Stomach (tissue), 9 donors: ENCODE data around the gene OR4D11. TPM values are rescaled to one million over a fixed set of nuclear protein-coding genes. Genes with fewer than 3 reads are reported as not detected.

Experiments
- DNase-seq, 2 donors: peaks; one replicate each; pipeline versions ENCODE4 v3.0.0 to v3.0.0-alpha.2; 2013 to 2019
- H3K27ac ChIP-seq, 5 donors: fragments of 200-600 bp in 4 of 5; sonication (generic) in 4 of 5; one replicate each; pipeline ENCODE4 v1.5.1; 2013 to 2019; ENCODE audit warnings: mild to moderate bottlenecking in 1 of 5, moderate library complexity in 1 of 5
- H3K27me3 ChIP-seq, 3 donors: fragments of 200-600 bp; sonication (generic); one replicate each; pipeline ENCODE4 v1.5.1; 2017 to 2019; ENCODE audit warnings: mixed run types in 1 of 3
- H3K36me3 ChIP-seq, 4 donors: fragments of 200-600 bp; sonication (generic); 1 replicate in 3 of 4; 2 replicates in 1 of 4; pipeline ENCODE4 v1.5.1; 2016 to 2019
- H3K4me1 ChIP-seq, 4 donors: fragments of 200-600 bp; sonication (generic); one replicate each; pipeline ENCODE4 v1.5.1; 2016 to 2019
- H3K4me3 ChIP-seq, 4 donors: fragments of 200-600 bp; sonication (generic) in 3 of 4; one replicate each; pipeline ENCODE4 v1.5.1; 2016 to 2019; ENCODE audit warnings: mild to moderate bottlenecking in 1 of 4
- H3K9me3 ChIP-seq, 4 donors: fragments of 200-600 bp; sonication (generic); one replicate each; pipeline ENCODE4 v1.5.1; 2016 to 2019
- CTCF ChIP-seq, 7 experiments: fragments of 450-650 bp in 4 of 7; fragments of 200-600 bp in 3 of 7; sonication (generic) in 3 of 7; IDR thresholded peaks; one replicate each; pipeline ENCODE4 v1.5.1; 2016 to 2019; ENCODE audit warnings: antibody characterized with exemption in 7 of 7, control low read depth in 2 of 7, mild to moderate bottlenecking in 1 of 7
- EP300 ChIP-seq: sonication (generic); formaldehyde crosslinking; IDR thresholded peaks from one replicate; pipeline ENCODE4 v1.6.1; 2017; ENCODE audit warnings: antibody characterized with exemption
- POLR2A ChIP-seq, 4 donors: fragments of 450-650 bp; IDR thresholded peaks; one replicate each; pipeline ENCODE4 v1.6.1; 2016; ENCODE audit warnings: antibody characterized with exemption in 4 of 4, control low read depth in 2 of 4, mild to moderate bottlenecking in 1 of 4, moderate library complexity in 1 of 4
- POLR2AphosphoS5 ChIP-seq, 3 donors: sonication (generic); formaldehyde crosslinking; IDR thresholded peaks; one replicate each; pipeline ENCODE4 v1.6.1; 2016; ENCODE audit warnings: antibody characterized with exemption in 3 of 3
- WGBS, 5 donors: extraction: QIAGEN DNeasy Blood & Tissue Kit in 3 of 5; methylation state at CpG; one replicate each; pipeline versions ENCODE4 v1.1.5 to v1.1.7; 2013 to 2018; 5-methylcytosine and 5-hydroxymethylcytosine counted together
- intact Hi-C: fragments of 100-400 bp; cut with DNase I; formaldehyde crosslinking; loops from one replicate; pipeline ENCODE4 v1.15.1; 2023; ENCODE audit warnings: low total_unique reads
- polyA plus RNA-seq, 3 donors: library from polyadenylated mRNA; stranded (reverse); fragments of 200-250 nt; gene quantifications; one replicate each; pipeline ENCODE4 v1.2.3, GENCODE V29; 2013
- total RNA-seq, 5 donors: library from RNA; depleted of rRNA; stranded (reverse); fragments of >200 nt; gene quantifications; one replicate each; pipeline versions ENCODE4 v1.1.0 to v1.2.3, GENCODE V29; 2014 to 2016
- donor health status: healthy with polysubstance abuse.
- donor health status: Bipolar disorder and iron deficiency.
- donor health status: healthy.

The OR4D11 gene
- total and polyA plus RNA-seq, 8 donors, result not detected

- DNase-seq, result peak in 1 of 2 donors; percentile 12
- H3K4me1 ChIP-seq, result no peaks in the 10 kb centered on the region
- no peak overlapping the region for H3K27ac ChIP-seq
- H3K36me3 ChIP-seq, result no peaks in the 10 kb centered on the region
- intact Hi-C loops, result no loop called here
- no peak overlapping the region for H3K4me3 ChIP-seq
- no peaks in the 10 kb centered on the region for H3K27me3 ChIP-seq
- TF ChIP-seq EP300 (no peak), POLR2A (IDR thresholded peaks at IDR 0.05) (no peak), CTCF (IDR thresholded peaks at IDR 0.05) (no peak), POLR2AphosphoS5 (IDR thresholded peaks at IDR 0.05) (no peak)
- WGBS, 5 donors, result 68 to 76% (median 74%) methylated on average over 9 of the region's 9 CpGs
- H3K9me3 ChIP-seq, result no peaks in the 10 kb centered on the region
Observed at GRCh38 chr11:59475176-59475575, 28.2 kb upstream of the OR4D11 start.

GRCh38 chr11:59479906-59480305 lies 23.5 kb upstream of the OR4D11 start:
- TF ChIP-seq CTCF (IDR thresholded peaks at IDR 0.05), result no peak
- no peak for TF ChIP-seq POLR2AphosphoS5 (IDR thresholded peaks at IDR 0.05)
- TF ChIP-seq EP300, result no peak
- TF ChIP-seq POLR2A (IDR thresholded peaks at IDR 0.05), result no peak
- H3K27ac ChIP-seq, result no peak overlapping the region
- H3K27me3 ChIP-seq, result no peaks in the 10 kb centered on the region

GRCh38 chr11:59480359-59480758 lies 23.0 kb upstream of the OR4D11 start:
- no peak overlapping the region for H3K27ac ChIP-seq
- no peaks in the 10 kb centered on the region for H3K36me3 ChIP-seq
- H3K9me3 ChIP-seq, result no peaks in the 10 kb centered on the region
- no peaks in the 10 kb centered on the region for H3K27me3 ChIP-seq
- H3K4me3 ChIP-seq, result no peak overlapping the region
- 72 to 87% (median 86%) methylated on average over 3 of the region's 3 CpGs for WGBS, 5 donors
- intact Hi-C loops, result no loop called here
- TF ChIP-seq EP300 (no peak), POLR2AphosphoS5 (IDR thresholded peaks at IDR 0.05) (no peak)
- no peaks in the 10 kb centered on the region for H3K4me1 ChIP-seq
- no peak for DNase-seq

More at GRCh38 chr11:59479906-59480305, 23.5 kb upstream of the OR4D11 start:
- intact Hi-C loops, result no loop called here
- H3K9me3 ChIP-seq, result no peaks in the 10 kb centered on the region
- no peak overlapping the region for H3K4me3 ChIP-seq
- no peaks in the 10 kb centered on the region for H3K4me1 ChIP-seq
- no peaks in the 10 kb centered on the region for H3K36me3 ChIP-seq
- DNase-seq, result no peak

GRCh38 chr11:59501931-59502330 lies 1.4 kb upstream of the OR4D11 start:
- intact Hi-C loops, result no loop called here
- Histone ChIP-seq H3K4me3 (no peak overlapping the region), H3K9me3 (no peaks in the 10 kb centered on the region), H3K4me1 (no peaks in the 10 kb centered on the region), H3K36me3 (no peaks in the 10 kb centered on the region), H3K27me3 (no peaks in the 10 kb centered on the region), H3K27ac (no peak overlapping the region)
- TF ChIP-seq EP300 (no peak), POLR2AphosphoS5 (IDR thresholded peaks at IDR 0.05) (no peak), CTCF (IDR thresholded peaks at IDR 0.05) (no peak), POLR2A (IDR thresholded peaks at IDR 0.05) (no peak)
- 26 to 87% (median 45%) methylated on average over 1 of the region's 1 CpG for WGBS, 5 donors
- no peak for DNase-seq

DNA sequence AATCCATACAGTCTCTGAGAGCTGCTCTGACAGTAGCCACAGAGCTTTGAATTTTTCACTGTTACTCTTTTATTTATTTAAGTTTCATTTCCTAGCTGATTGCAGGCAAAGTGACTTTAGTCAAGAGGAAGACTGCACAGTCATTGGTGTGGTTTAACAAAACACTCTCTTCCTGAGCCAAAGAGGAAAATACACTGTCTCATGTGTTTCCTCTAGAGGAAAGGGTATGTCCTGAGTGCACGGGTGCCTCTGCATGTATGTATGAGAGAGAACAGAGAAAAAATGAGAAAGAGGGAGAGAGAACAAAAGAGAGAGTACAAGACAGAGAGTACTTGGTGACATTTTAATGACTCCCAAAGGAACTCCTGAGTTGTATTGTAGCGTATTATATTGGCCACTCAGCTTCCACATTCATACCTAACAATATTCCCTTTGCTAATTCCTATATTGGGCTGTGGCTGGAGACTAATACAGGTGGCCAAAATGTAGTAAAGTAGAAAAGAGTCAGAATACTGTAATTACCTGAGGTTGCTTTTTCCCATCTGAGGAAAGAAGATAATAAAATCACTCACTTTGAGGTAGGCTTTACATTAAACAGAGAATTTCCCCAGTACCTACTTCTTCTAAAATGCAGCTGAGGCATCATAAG lies 7.7 kb downstream of the OR4D11 start, which contains the start of gene OR4D9:
Gene OR4D9, plus strand, starts transcription at position 599 of the 649 bp plus-strand sequence. CDS start 3,374 bp downstream, outside the sequence.
- intact Hi-C loops, result no loop called here
- 35 to 51% (median 36%) methylated on average over 2 of the region's 2 CpGs for WGBS, 5 donors

More for the DNA sequence above, 7.7 kb downstream of the OR4D11 start, which contains the start of gene OR4D9:
- no peaks in the 10 kb centered on the region for H3K9me3 ChIP-seq
- TF ChIP-seq EP300 (no peak), CTCF (IDR thresholded peaks at IDR 0.05) (no peak), POLR2AphosphoS5 (IDR thresholded peaks at IDR 0.05) (no peak), POLR2A (IDR thresholded peaks at IDR 0.05) (no peak)
- DNase-seq, result peak in 1 of 2 donors; percentile 35
- no peak within 1 kb of the TSS for H3K27ac ChIP-seq
- no peak within 1 kb of the TSS for H3K4me3 ChIP-seq
- H3K4me1 ChIP-seq, result peaks cover 0 to 7% (median 0%) of the 10 kb centered on the region in 4 donors
- H3K36me3 ChIP-seq, result no peaks in the 10 kb centered on the region
- peaks cover 0 to 9% (median 0%) of the 10 kb centered on the region in 3 donors for H3K27me3 ChIP-seq
